ENCODE results near the gene FITM1. TPM values are rescaled to one million over a fixed set of nuclear protein-coding genes. Genes with fewer than 3 reads are reported as not detected.

Gene FITM1
- polyA plus RNA-seq (2013, experiment 1 of 2; ENCODE audit: insufficient read length): 0.35 TPM
- polyA plus RNA-seq (2013, experiment 2 of 2; ENCODE audit: insufficient read length): 0.24 TPM

- no peak for DNase-seq
Measured at GRCh38 chr14:24130380-24130716, at the start of gene FITM1. TSS of gene FITM1 (plus strand) at chr14:24130659. CDS start at chr14:24131564, 905 bp downstream.

DNA sequence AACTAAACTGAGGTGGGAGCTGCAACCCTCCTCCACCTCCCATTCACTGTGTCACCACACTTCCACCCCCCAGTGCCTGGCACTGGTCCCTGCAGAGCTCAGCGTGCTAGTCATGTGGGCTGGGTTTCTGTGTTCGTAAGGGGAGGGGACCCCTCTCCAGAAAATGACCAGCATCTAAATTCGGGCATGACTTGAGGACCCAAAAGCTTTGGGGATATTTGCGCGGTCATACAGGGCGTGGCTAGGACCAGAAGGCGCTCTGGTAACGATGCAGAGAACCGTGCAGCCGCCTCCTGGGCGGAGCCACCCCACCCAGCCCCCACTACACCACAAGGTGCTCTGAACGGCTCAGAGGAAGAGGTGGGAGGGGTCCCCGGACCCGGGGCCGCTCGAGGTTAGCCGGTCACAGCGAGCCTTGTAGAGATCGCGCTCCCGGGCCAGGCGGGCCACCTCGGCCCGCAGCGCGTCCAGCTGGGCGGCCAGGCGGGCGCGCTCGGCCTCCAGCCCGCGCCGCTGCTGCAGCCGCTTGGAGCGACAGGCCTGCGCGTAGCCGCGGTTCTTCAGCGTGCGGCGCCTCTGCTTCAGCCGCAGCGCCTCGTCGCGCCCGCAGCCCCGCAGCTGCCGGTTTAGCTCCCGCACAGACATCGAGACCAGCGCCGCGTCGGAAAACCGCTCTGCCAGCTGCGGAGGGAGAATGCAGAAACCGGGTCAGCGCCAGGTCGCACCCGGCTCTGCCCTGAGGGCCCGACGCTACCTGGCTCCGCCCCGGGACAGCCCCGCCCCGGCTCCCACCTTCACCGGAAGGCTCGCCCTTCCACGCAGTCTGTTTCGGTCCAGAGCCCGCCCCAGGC lies 49.3 kb upstream of the FITM1 start:
- peak; percentile 20 for DNase-seq

DNA sequence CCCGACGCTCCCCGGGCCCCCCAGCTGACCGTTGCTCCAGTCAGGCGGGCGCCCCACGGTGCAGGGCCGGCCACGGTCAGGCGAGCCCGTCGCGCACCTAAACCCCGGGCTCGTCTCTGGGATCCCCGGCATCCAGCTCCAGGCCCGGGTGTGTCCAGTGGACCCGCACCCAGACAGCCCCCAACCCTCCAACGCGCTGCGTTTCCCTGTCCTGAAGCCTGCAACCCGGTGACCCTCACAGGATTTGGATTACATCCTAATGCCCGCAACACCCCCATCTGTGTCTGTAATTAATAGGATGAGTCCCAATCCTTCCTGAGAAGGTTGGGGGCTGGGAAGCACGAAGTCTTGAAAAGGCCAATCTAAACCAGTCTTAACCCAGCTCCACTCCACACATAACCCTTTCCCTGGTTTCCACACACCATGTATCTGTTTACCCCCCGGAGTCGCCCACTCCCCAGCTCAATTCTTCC lies 48.7 kb upstream of the FITM1 start:
- no peak for DNase-seq

- no peak for DNase-seq
Measured at GRCh38 chr14:24082411-24083080, 47.9 kb upstream of the FITM1 start.

GRCh38 chr14:24083462-24083861 lies 47.0 kb upstream of the FITM1 start:
- no peak for DNase-seq

- DNase-seq: peak; percentile 12
Measured at GRCh38 chr14:24084440-24084839, 46.0 kb upstream of the FITM1 start.

DNA sequence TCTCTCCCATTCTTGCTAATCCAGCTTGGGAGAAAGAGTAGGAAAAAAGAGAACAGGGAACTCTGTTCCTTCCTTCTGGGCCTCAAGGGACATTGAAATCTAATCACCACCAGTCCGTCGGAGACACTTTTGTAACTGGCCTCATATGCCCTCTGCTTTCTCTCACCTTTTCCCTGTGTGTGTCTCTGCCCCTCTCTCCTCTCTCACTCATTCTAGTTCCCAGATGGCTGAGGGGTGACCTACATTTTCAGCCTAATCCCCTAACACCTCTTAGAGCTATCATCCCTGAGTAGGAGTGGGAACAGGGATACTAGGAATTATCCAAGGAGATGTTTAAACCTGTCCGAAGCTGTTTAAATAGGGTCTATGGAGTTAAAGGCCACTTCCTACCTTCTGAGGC lies 45.2 kb upstream of the FITM1 start:
- no peak for DNase-seq

DNA sequence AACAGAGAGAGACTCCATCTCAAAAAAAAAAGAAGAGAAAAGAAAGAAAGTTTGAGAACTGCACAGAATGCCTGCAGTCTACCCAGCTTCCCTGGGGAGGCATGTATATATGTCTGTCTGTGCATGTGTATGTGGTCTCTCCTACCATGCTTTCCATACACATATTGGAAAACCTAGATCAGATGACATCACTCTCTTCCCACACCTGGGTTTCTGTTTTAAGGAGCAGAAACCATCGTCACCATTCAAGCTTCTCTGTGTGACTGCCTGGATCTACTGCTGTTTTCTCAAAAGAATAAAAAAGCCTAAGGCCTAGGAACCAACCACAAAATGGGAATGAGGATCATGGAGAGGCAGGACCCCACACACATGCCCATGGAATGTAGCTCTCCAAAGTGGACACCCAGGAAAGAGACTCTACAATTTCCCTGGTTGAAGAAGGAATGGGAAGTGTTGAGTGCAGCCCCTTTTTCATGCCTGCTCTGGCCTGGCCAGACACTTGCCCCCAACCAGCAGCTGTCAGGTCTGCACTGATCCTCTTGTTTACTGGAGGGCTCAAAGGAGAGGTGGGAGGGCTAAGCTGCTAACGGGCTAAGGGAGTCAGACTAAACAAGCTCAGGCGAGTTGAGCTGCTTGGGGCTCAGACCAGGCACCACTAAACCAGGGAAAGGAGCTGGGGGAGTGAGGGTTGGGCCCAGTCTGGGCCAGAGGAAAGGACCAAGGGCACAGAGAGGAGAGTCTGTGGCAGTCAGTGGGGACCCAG lies 44.1 kb upstream of the FITM1 start:
- no peak for DNase-seq

DNA sequence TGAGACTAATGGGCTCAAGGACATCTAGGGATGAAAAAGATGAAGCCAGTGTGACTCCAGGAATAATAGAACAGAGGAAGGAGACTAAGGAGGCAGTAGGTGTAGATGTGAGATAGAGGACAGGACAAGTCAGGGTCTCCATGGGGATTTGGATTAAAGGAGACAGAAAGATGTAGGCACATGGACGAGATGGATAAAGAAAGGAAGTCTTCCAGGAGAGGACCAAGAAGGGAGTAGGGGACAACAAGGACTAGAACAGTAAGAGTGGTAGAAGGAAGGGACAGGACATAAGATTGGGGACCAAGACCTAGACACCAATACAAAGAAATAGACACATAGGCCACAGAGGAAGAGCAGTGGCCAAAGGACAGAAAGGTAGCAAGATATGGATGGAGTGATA lies 43.5 kb upstream of the FITM1 start:
- no peak for DNase-seq

DNA sequence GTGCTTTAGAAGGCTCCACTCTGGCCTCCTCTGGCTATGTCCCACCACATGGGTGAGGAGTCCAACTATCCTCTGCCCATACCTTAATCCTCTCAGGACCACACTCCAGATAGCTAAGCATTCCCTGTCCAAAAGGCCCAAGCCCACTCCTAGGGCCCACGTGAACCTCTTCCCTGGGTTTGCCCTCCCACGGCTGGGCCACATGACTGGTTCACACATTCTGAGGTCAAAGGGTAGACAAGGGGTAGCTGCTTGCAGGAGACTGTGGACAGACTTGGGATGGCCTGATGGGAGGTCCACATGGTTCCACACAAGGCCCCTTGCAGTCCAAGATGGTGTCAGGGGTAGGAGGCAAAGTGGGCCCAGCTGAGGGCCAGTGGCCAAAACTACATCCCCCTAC lies 42.4 kb upstream of the FITM1 start:
- DNase-seq: no peak

DNA sequence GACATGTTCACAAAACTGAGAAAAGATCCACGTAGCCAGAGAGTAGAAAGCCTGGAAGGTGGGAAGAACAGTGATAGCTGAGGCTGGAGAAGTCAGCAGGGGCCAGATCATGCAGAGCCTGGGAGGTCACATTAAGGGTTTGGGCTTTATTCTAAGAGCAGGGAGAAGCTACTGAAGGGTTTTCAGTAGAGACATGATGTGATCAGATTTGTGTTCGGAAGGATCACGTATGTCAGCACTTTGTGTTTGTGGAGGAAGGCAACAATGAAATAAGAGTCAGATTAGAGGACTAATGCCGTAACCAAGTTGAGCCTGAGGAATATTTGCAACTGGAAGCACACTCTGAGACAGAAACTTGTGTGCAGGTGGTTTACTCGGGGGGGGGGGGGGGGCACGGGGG lies 40.6 kb upstream of the FITM1 start:
- DNase-seq: no peak

DNA sequence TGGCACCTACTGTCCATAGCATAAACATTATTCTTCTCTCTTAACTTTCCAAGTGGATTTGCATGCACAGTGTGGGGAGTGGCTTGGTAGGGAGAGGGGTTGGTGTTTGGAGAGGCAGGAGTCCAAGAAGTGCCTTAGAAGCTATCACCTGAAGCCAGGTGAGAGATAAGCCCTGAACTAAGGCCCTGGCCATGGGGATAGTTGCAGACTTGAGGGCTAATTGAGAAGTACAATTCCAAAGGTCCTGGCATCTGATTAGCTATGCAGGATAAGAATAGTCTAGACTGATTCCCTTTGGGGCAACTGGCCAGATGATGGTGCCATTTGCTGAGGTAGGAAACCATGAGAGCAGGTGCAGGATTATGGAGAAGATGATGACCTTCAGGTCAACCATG lies 38.4 kb upstream of the FITM1 start:
- DNase-seq: no peak

DNA sequence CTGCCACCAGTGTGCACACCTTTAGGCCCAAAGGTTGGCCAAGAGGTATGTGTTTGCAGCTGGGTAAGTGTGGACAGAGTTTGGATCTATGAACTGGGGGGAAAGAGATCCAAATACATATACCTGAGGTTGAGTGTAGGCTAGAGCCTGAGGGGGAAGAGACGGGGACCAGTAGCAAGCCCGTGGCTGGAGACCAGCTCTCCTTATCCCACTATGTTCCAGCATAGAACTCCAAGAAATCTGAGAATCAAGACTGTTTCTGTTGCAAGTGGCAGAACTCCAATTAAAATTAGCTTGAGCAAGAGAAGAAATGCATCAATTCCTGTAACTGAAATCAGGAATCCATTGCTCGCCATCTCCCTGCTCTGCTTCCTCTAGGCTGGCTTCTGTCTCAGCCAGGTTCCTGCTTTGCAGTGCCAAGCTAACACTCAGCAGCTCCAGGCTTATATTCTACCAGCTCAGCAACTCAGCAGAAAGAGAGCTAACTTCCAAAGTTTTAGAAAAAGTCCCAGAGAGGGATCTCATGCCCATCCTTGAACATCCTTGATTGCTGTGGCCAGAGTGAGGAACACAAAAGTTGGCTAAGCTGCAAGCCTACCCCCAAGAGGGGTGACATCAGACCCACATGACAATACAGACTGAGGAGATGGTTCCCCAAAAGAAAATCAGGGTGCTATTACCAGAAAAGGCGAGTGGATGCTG lies 37.8 kb upstream of the FITM1 start:
- no peak for DNase-seq

- DNase-seq: no peak
Measured at GRCh38 chr14:24093207-24093900, 37.1 kb upstream of the FITM1 start.

GRCh38 chr14:24093901-24094840 lies 36.3 kb upstream of the FITM1 start, which contains the start of gene PCK2:
TSS of gene PCK2 (plus strand) at chr14:24094311. CDS start at chr14:24094406, 95 bp downstream.
- peak; percentile 98 for DNase-seq

DNA sequence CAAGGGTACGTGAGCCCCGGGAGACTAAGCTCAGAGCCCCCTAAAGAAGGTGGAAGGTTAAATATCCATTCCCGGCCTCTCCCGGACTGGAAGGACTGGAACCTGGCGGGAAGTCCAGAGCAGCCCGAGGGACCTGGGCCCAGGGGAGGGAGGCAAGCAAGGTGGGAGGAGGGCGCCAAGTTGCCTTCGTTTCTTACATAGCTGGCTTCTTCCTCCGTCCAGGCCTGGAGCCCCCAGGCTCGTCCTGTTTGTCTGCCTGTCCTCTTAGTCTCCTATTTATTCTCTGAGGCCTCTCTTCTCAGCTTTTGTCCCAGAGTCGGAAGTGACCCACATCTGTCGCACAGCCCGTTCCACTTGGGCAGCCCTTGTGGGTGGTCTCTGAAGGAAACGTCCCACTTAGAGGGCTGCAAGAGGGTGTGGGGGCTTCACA lies 35.6 kb upstream of the FITM1 start:
- DNase-seq: peak; percentile 5

- DNase-seq: peak; percentile 77
Measured at GRCh38 chr14:24095271-24096068, 35.0 kb upstream of the FITM1 start.

DNA sequence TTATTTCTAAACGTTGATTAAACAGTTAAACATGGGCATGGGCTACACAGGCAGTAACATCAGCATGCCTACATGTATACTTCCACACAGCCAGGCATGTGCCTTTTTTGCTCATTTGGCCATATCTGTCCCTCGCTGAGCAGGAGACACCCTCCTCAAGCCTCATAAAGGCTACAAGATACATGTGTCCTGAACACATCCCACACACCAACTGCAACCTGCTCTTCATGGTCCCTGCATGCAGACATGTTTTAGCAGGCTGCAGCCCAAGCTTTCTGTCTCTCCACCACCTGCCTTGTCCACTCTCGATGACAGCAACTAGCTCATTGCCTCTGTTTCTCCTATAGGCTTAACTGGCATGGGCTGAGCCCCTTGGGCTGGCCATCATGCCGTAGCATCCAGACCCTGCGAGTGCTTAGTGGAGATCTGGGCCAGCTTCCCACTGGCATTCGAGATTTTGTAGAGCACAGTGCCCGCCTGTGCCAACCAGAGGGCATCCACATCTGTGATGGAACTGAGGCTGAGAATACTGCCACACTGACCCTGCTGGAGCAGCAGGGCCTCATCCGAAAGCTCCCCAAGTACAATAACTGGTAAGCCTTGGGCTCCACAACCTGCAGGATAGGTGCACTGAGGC lies 33.8 kb upstream of the FITM1 start:
- DNase-seq: no peak
